OCI-LY7 (cell line): ENCODE results near the gene TLNRD1. TPM values are rescaled to one million over a fixed set of nuclear protein-coding genes. Genes with fewer than 3 reads are reported as not detected.

Experiments
- BruUV-seq: library from RNA; stranded (reverse); fragments of 400-500 nt; replicated peaks from 2 replicates; lab custom pipeline; 2021; lab: Mats Ljungman, UMichigan
- CTCF ChIA-PET: fragments of 300-600 bp; sonication (Branson Sonifier 250); formaldehyde crosslinking; loops from one replicate; lab custom pipeline; 2022; ENCODE audit warnings: antibody characterized with exemption; ENCODE audit not compliant: unreplicated experiment; lab: Charles Lee
- POLR2A ChIA-PET: fragments of 300-600 bp; sonication (Branson Sonifier 250); formaldehyde crosslinking; loops from one replicate; lab custom pipeline; 2022; ENCODE audit warnings: antibody characterized with exemption; lab: Charles Lee
- DNase-seq: peaks from one replicate; pipeline ENCODE4 v3.0.0-alpha.2; 2015; ENCODE audit warnings: low spot score
- H2AFZ ChIP-seq: fragments of 200-600 bp; sonication (generic), shearing (Covaris generic); 2 replicates; pipeline ENCODE4 v1.6.1; 2014; ENCODE audit warnings: mild to moderate bottlenecking, antibody characterized with exemption, low read length, moderate library complexity
- H3K27ac ChIP-seq: fragments of 200-600 bp; sonication (generic); 2 replicates; pipeline ENCODE4 v1.5.1; 2014; ENCODE audit warnings: mixed run types, low read depth, mild to moderate bottlenecking, moderate library complexity, low read length, inconsistent platforms; ENCODE audit not compliant: poor library complexity, severe bottlenecking
- H3K36me3 ChIP-seq: fragments of 200-600 bp; sonication (generic); 2 replicates; pipeline ENCODE4 v1.6.1; 2014; ENCODE audit warnings: mild to moderate bottlenecking, antibody characterized with exemption, low read length, moderate library complexity, mixed read lengths; ENCODE audit not compliant: insufficient read depth
- H3K4me1 ChIP-seq: fragments of 200-600 bp; sonication (generic); 2 replicates; pipeline ENCODE4 v1.5.1; 2014; ENCODE audit warnings: mild to moderate bottlenecking, low read length; ENCODE audit not compliant: insufficient read depth, poor library complexity, severe bottlenecking
- H3K4me2 ChIP-seq: fragments of 200-600 bp; sonication (generic); 2 replicates; pipeline ENCODE4 v1.6.1; 2014; ENCODE audit warnings: mild to moderate bottlenecking, low read length
- H3K4me3 ChIP-seq: fragments of 200-600 bp; sonication (generic); 2 replicates; pipeline ENCODE4 v1.5.1; 2014; ENCODE audit warnings: mild to moderate bottlenecking, low read depth, low read length; ENCODE audit not compliant: poor library complexity, severe bottlenecking
- H3K79me2 ChIP-seq: fragments of 200-600 bp; sonication (generic); 2 replicates; pipeline ENCODE4 v1.6.1; 2016; ENCODE audit warnings: low read depth, mild to moderate bottlenecking, low read length, moderate library complexity, mixed read lengths; ENCODE audit not compliant: insufficient read depth
- H3K9me2 ChIP-seq: fragments of 200-600 bp; sonication (generic); 2 replicates; pipeline ENCODE4 v1.6.1; 2016; ENCODE audit warnings: mild to moderate bottlenecking, low read length, mixed read lengths; ENCODE audit not compliant: insufficient read depth
- H3K9me3 ChIP-seq: fragments of 200-600 bp; sonication (generic); 2 replicates; pipeline ENCODE4 v1.6.1; 2014; ENCODE audit warnings: mild to moderate bottlenecking, mixed run types, low read length, mixed read lengths
- H4K20me1 ChIP-seq: fragments of 200-600 bp; sonication (generic); 2 replicates; pipeline ENCODE4 v1.6.1; 2014; ENCODE audit warnings: mild to moderate bottlenecking, antibody characterized with exemption, low read length, moderate library complexity, mixed read lengths; ENCODE audit not compliant: insufficient read depth
- EZH2phosphoT487 ChIP-seq: fragments of 200-600 bp; sonication (generic); IDR thresholded peaks from 2 replicates; pipeline ENCODE4 v1.6.1; 2018; ENCODE audit warnings: low read depth, borderline replicate concordance, mild to moderate bottlenecking, mixed run types, antibody characterized with exemption, low read length, moderate library complexity, mixed read lengths
- intact Hi-C: fragments of 100-400 bp; cut with micrococcal nuclease; formaldehyde crosslinking; loops from one replicate; pipeline ENCODE4 v1.10.0; 2022; ENCODE audit not compliant: unreplicated experiment
- total RNA-seq, 2 experiments: library from RNA; depleted of rRNA in 1 of 2; stranded (reverse); fragments of >200 nt in 1 of 2; shearing (Covaris generic) in 1 of 2; gene quantifications; 2 replicates each; pipeline ENCODE4 v1.2.3, GENCODE V29; 2014 to 2022
- TF ChIP-seq, protein P1 (sequence below): fragments of 200-600 bp; sonication (generic); conservative IDR thresholded peaks from 2 replicates; pipeline ENCODE4 v1.5.1; 2014; ENCODE audit warnings: mild to moderate bottlenecking, antibody characterized with exemption, low read length, moderate library complexity, mixed read lengths

Gene TLNRD1
- total RNA-seq, 2 experiments from 2014 or later = 17.4 to 19.9 TPM

DNA sequence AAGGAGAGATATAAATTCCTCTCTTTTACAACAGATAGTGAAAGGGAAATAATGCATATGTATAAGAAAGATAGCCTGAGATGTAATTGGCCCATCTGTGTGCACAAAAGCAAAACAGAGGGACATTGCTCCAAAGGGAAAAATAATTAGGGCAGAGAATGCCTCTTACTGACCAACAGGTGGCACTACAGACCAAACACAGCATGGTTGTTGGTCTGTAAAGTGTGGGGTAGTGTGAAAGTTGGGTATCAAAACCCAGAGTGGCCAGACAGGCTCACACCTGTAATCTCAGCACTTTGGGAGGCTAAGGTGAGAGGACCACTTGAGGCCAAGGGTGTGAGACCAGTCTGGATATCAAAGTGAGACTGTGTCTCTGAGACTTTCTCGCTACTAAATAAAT lies 4.5 kb upstream of the TLNRD1 start:
- BruUV-seq = no TSS peak
- H3K4me2 ChIP-seq = no peak overlapping the region
- CTCF ChIA-PET = no interaction called here
- no peak overlapping the region for H3K4me3 ChIP-seq
- H3K9me3 ChIP-seq = no peaks in the 10 kb centered on the region
- H3K27ac ChIP-seq = no peak overlapping the region
- intact Hi-C loops = loop anchor here (5.0 kb wide), 2 partner anchors 271 to 326 kb away; partner anchors contain the start of gene STARD5
- H4K20me1 ChIP-seq = no peaks in the 10 kb centered on the region
- POLR2A ChIA-PET = no interaction called here
- peaks cover 26% of the 10 kb centered on the region for H3K4me1 ChIP-seq
- TF ChIP-seq, protein P1, sequence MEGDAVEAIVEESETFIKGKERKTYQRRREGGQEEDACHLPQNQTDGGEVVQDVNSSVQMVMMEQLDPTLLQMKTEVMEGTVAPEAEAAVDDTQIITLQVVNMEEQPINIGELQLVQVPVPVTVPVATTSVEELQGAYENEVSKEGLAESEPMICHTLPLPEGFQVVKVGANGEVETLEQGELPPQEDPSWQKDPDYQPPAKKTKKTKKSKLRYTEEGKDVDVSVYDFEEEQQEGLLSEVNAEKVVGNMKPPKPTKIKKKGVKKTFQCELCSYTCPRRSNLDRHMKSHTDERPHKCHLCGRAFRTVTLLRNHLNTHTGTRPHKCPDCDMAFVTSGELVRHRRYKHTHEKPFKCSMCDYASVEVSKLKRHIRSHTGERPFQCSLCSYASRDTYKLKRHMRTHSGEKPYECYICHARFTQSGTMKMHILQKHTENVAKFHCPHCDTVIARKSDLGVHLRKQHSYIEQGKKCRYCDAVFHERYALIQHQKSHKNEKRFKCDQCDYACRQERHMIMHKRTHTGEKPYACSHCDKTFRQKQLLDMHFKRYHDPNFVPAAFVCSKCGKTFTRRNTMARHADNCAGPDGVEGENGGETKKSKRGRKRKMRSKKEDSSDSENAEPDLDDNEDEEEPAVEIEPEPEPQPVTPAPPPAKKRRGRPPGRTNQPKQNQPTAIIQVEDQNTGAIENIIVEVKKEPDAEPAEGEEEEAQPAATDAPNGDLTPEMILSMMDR = peak; percentile 80
- no peak for TF ChIP-seq EZH2phosphoT487
- no peak overlapping the region for H2AFZ ChIP-seq
- H3K36me3 ChIP-seq = no peaks in the 10 kb centered on the region
- DNase-seq = peak; percentile 49
- H3K9me2 ChIP-seq = no peaks in the 10 kb centered on the region
- no peaks in the 10 kb centered on the region for H3K79me2 ChIP-seq

DNA sequence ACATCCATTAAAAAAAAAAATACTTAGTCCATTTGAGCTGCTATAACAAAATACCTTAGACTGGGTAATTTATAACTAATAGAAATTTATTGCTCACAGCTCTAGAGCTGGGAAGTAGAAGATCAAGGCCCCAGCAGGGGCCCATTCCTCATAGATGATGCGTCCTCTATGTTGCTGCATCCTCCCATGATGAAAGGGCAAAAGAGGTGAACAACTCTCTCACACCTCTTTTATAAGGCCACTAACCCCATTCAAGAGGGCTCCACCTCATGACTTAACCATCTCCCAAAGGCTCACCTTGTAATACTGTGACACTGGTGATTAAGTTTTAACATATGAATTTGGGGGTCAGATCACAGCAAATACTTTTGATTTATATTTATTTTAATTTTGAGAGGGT lies 3.0 kb upstream of the TLNRD1 start:
- ChIA-PET CTCF (no interaction called here), POLR2A (no interaction called here)
- Histone ChIP-seq H3K9me3 (no peaks in the 10 kb centered on the region), H3K4me3 (no peak overlapping the region), H3K9me2 (no peaks in the 10 kb centered on the region), H3K79me2 (no peaks in the 10 kb centered on the region), H3K4me1 (peaks cover 29% of the 10 kb centered on the region), H3K36me3 (peaks cover 4% of the 10 kb centered on the region), H4K20me1 (no peaks in the 10 kb centered on the region), H2AFZ (no peak overlapping the region), H3K4me2 (no peak overlapping the region), H3K27ac (no peak overlapping the region)
- intact Hi-C loops = loop anchor here (5.0 kb wide), 2 partner anchors 270 to 325 kb away; partner anchors contain the start of gene STARD5
- TF ChIP-seq EZH2phosphoT487 = no peak
- TF ChIP-seq, protein P1 = no peak
- DNase-seq = no peak
- BruUV-seq = no TSS peak

DNA sequence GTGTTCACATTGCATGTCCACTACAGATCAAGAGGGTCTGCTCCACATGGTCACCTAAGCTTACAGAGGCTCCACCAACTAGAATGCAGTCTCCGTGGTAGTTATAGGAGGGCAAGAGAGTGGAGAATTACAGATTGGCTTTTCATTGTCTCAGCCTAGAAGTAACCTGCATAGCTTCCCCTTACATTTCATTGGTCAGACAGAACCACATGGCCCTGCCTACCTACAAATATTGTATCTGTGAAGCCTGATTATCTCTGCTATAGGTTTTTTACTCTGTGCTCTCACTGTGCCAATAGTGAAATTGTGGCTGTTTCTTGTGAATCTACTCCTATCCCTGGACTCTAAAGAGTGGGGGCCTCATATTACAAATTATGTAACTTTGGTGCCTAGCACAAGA lies 2.5 kb upstream of the TLNRD1 start:
- DNase-seq = no peak
- BruUV-seq = no TSS peak
- TF ChIP-seq, protein P1 = no peak
- TF ChIP-seq EZH2phosphoT487 = no peak
- H4K20me1 ChIP-seq = no peaks in the 10 kb centered on the region
- H3K79me2 ChIP-seq = no peaks in the 10 kb centered on the region
- no peak overlapping the region for H3K4me2 ChIP-seq
- no peaks in the 10 kb centered on the region for H3K9me3 ChIP-seq
- H3K9me2 ChIP-seq = no peaks in the 10 kb centered on the region
- POLR2A ChIA-PET = no interaction called here
- H3K4me3 ChIP-seq = no peak overlapping the region
- no peak overlapping the region for H3K27ac ChIP-seq
- intact Hi-C loops = loop anchor here (5.0 kb wide), 2 partner anchors 269 to 324 kb away; partner anchors contain the start of gene STARD5
- peaks cover 9% of the 10 kb centered on the region for H3K36me3 ChIP-seq
- peaks cover 31% of the 10 kb centered on the region for H3K4me1 ChIP-seq
- CTCF ChIA-PET = no interaction called here
- no peak overlapping the region for H2AFZ ChIP-seq
